Measurements from ENCODE around the gene TRIM7. TPM values are rescaled to one million over a fixed set of nuclear protein-coding genes. Genes with fewer than 3 reads are reported as not detected.

Gene TRIM7
- total RNA-seq, 1 experiment from 2014 or later = not detected

DNA sequence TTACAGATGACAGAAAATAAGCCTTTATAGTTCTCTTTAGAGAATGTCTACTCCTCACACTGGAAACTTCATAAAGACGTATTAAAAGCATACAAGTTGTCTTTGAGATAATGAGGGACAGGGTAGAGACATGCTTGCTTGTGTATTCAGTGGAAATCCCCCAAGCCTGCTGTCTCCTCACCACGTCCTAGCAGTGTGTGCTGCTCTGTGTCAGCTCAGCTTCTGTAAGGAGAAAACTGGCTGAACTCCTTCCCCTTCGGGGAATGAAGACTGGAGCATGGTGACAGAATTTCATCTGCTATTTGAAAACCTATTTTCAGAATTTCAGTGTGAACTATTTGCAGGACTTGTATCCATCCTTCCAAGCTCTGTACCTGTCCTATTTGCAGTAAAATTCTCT is 48.2 kb downstream of the TRIM7 start:
- intact Hi-C loops (cut with micrococcal nuclease; ENCODE audit: unreplicated experiment) = loop anchor here (10.0 kb wide), 2 partner anchors 292 to 372 kb away; partner anchors contain the start of gene ZFP62
- ChIA-PET POLR2A (ENCODE audit: low non-redundant PET) (no interaction called here), CTCF (no interaction called here)

DNA sequence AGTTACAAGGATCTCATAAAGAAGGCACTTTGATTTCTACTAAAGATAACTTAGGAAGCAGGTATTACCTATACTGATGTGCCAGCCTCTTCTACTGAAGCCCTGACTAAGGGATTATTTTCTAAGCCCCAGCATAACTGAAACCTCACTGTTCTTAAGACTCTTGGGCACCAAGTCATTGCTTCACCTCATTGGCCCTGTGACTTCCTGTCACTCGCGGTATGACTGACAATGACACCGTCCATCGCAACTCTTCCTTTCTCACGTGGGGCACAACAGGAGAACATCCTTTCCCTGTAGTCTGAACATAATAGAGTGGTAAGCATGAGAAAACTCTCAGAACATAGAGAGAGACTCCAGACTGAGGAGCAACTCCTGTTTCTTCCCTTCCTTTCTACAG is 51.2 kb downstream of the TRIM7 start:
- CTCF ChIA-PET = no interaction called here
- TF ChIP-seq EZH2 (IDR thresholded peaks at IDR 0.05; ENCODE audit: borderline replicate concordance, low read depth, low read length, poor library complexity, severe bottlenecking) = no peak
- TF ChIP-seq, protein P1, sequence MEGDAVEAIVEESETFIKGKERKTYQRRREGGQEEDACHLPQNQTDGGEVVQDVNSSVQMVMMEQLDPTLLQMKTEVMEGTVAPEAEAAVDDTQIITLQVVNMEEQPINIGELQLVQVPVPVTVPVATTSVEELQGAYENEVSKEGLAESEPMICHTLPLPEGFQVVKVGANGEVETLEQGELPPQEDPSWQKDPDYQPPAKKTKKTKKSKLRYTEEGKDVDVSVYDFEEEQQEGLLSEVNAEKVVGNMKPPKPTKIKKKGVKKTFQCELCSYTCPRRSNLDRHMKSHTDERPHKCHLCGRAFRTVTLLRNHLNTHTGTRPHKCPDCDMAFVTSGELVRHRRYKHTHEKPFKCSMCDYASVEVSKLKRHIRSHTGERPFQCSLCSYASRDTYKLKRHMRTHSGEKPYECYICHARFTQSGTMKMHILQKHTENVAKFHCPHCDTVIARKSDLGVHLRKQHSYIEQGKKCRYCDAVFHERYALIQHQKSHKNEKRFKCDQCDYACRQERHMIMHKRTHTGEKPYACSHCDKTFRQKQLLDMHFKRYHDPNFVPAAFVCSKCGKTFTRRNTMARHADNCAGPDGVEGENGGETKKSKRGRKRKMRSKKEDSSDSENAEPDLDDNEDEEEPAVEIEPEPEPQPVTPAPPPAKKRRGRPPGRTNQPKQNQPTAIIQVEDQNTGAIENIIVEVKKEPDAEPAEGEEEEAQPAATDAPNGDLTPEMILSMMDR (conservative IDR thresholded peaks at IDR 0.05; ENCODE audit: low read depth, low read length) = no peak
- Histone ChIP-seq H3K36me3 (ENCODE audit: insufficient read depth, low read length, poor library complexity, severe bottlenecking) (no peaks in the 10 kb centered on the region), H3K27me3 (replicated peaks; ENCODE audit: insufficient read depth, low read depth, low read length, poor library complexity) (peaks cover 3% of the 10 kb centered on the region), H3K4me1 (ENCODE audit: insufficient read depth, low read length, poor library complexity, severe bottlenecking) (no peaks in the 10 kb centered on the region), H3K4me3 (ENCODE audit: low read depth, low read length, poor library complexity, severe bottlenecking) (no peak overlapping the region), H3K9me3 (ENCODE audit: low read depth, low read length, poor library complexity, severe bottlenecking) (no peaks in the 10 kb centered on the region), H3K27ac (ENCODE audit: low read depth, low read length, poor library complexity, severe bottlenecking) (no peak overlapping the region)
- POLR2A ChIA-PET (ENCODE audit: low non-redundant PET) = no interaction called here
- BruUV-seq (replicated peaks) = no TSS peak
- intact Hi-C loops (cut with micrococcal nuclease; ENCODE audit: unreplicated experiment) = loop anchor here (10.0 kb wide), 2 partner anchors 289 to 369 kb away; partner anchors contain the start of gene ZFP62
- no peak for DNase-seq (ENCODE audit: low spot score)

More for the DNA sequence above, 48.2 kb downstream of the TRIM7 start:
- H3K4me3 ChIP-seq (ENCODE audit: low read depth, low read length, poor library complexity, severe bottlenecking) = no peak overlapping the region
- no TSS peak for BruUV-seq (replicated peaks)
- no peak for TF ChIP-seq EZH2 (IDR thresholded peaks at IDR 0.05; ENCODE audit: borderline replicate concordance, low read depth, low read length, poor library complexity, severe bottlenecking)
- TF ChIP-seq, protein P1 (conservative IDR thresholded peaks at IDR 0.05; ENCODE audit: low read depth, low read length) = no peak
- H3K36me3 ChIP-seq (ENCODE audit: insufficient read depth, low read length, poor library complexity, severe bottlenecking) = no peaks in the 10 kb centered on the region
- peaks cover 4% of the 10 kb centered on the region for H3K4me1 ChIP-seq (ENCODE audit: insufficient read depth, low read length, poor library complexity, severe bottlenecking)
- peaks cover 3% of the 10 kb centered on the region for H3K27me3 ChIP-seq (replicated peaks; ENCODE audit: insufficient read depth, low read depth, low read length, poor library complexity)
- DNase-seq (ENCODE audit: low spot score) = no peak
- H3K9me3 ChIP-seq (ENCODE audit: low read depth, low read length, poor library complexity, severe bottlenecking) = no peaks in the 10 kb centered on the region
- no peak overlapping the region for H3K27ac ChIP-seq (ENCODE audit: low read depth, low read length, poor library complexity, severe bottlenecking)

DNA sequence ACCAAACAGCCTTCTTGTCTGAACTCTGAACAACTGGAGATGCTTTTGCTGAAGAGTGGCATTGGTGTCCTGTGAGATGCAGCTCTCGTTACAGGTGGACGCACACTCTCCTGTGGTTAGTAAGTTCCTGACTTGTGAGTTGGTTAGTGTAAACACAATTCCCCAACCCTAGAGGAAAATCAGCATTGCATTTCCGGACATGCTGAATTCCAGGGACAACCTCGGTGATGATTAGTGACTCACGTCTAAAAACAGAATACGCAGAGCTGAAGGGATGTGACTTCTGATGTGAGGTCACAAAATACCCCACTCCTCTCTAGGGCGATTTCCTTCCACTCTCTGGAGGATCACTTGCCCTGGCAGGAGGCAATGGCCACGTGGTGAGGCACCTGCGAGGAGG is 52.6 kb downstream of the TRIM7 start:
- no TSS peak for BruUV-seq (replicated peaks)
- POLR2A ChIA-PET (ENCODE audit: low non-redundant PET) = no interaction called here
- no peak for TF ChIP-seq EZH2 (IDR thresholded peaks at IDR 0.05; ENCODE audit: borderline replicate concordance, low read depth, low read length, poor library complexity, severe bottlenecking)
- TF ChIP-seq, protein P1 (conservative IDR thresholded peaks at IDR 0.05; ENCODE audit: low read depth, low read length) = no peak
- Histone ChIP-seq H3K4me1 (ENCODE audit: insufficient read depth, low read length, poor library complexity, severe bottlenecking) (no peaks in the 10 kb centered on the region), H3K9me3 (ENCODE audit: low read depth, low read length, poor library complexity, severe bottlenecking) (no peaks in the 10 kb centered on the region), H3K36me3 (ENCODE audit: insufficient read depth, low read length, poor library complexity, severe bottlenecking) (no peaks in the 10 kb centered on the region), H3K4me3 (ENCODE audit: low read depth, low read length, poor library complexity, severe bottlenecking) (no peak overlapping the region), H3K27ac (ENCODE audit: low read depth, low read length, poor library complexity, severe bottlenecking) (no peak overlapping the region), H3K27me3 (replicated peaks; ENCODE audit: insufficient read depth, low read depth, low read length, poor library complexity) (peaks cover 3% of the 10 kb centered on the region)
- intact Hi-C loops (cut with micrococcal nuclease; ENCODE audit: unreplicated experiment) = loop anchor here (10.0 kb wide), 2 partner anchors 288 to 368 kb away; partner anchors contain the start of gene ZFP62
- CTCF ChIA-PET = interaction anchor here (0.5 kb wide), 1 partner anchor 1351 kb away, joined by 5 read pairs; no protein-coding TSS in a partner anchor
- no peak for DNase-seq (ENCODE audit: low spot score)
